GM12878 (cell line): ENCODE data around the gene RFC1. TPM values are rescaled to one million over a fixed set of nuclear protein-coding genes. Genes with fewer than 3 reads are reported as not detected.

Source experiments
- ATAC-seq: fragments of 200-7000 bp; cut with Tn5 transposase; 3 replicates; pipeline ENCODE4 v1.9.1; 2020; ENCODE audit warnings: mild to moderate bottlenecking, moderate library complexity
- BruUV-seq: library from RNA; stranded (reverse); fragments of 400-500 nt; replicated peaks from 2 replicates; lab custom pipeline; 2021; lab: Mats Ljungman, UMichigan
- CTCF ChIA-PET: fragments of 300-600 bp; sonication (Branson Sonifier 250); formaldehyde crosslinking; extraction: SDS; loops from one replicate; lab custom pipeline; 2021; ENCODE audit warnings: inconsistent platforms; lab: Yijun Ruan, JAX
- POLR2A ChIA-PET: fragments of 350-600 bp; formaldehyde crosslinking; extraction: SDS; loops from one replicate; lab custom pipeline; 2021; ENCODE audit warnings: inconsistent platforms; lab: Charles Lee
- RAD21 ChIA-PET: fragments of 300-600 bp; sonication (Branson Sonifier 250); formaldehyde crosslinking; loops from one replicate; lab custom pipeline; 2023; ENCODE audit warnings: antibody characterized with exemption; ENCODE audit not compliant: unreplicated experiment; lab: Charles Lee
- SMC1A ChIA-PET: fragments of 300-600 bp; sonication (Branson Sonifier 250); formaldehyde crosslinking; loops from one replicate; lab custom pipeline; 2023; ENCODE audit not compliant: unreplicated experiment, uncharacterized antibody; lab: Charles Lee
- DNase-seq: peaks from one replicate; pipeline ENCODE4 v3.0.0-alpha.2; 2011; ENCODE audit warnings: low read depth, low spot score
- FAIRE-seq: peaks from 3 replicates; lab custom pipeline; 2011; peaks lifted over from hg19 to GRCh38; lab: Jason Lieb, UNC
- H2AFZ ChIP-seq: 2 replicates; pipeline ENCODE4 v1.6.0; 2011; ENCODE audit warnings: low read depth, low read length, control low read depth; ENCODE audit not compliant: control insufficient read depth
- H3K27ac ChIP-seq: 2 replicates; pipeline ENCODE4 v1.5.1; 2011; ENCODE audit warnings: control low read depth; ENCODE audit not compliant: control insufficient read depth, insufficient read depth
- H3K27me3 ChIP-seq, 2 experiments: replicated peaks in 1 of 2; 2 replicates each; pipeline versions ENCODE4 v1.6.0 to v1.6.1; 2011; ENCODE audit warnings: low read length in 1 of 2; ENCODE audit not compliant: control insufficient read depth in 2 of 2, insufficient read depth in 2 of 2
- H3K36me3 ChIP-seq, 2 experiments: 2 replicates each; pipeline ENCODE4 v1.5.1; 2011; ENCODE audit warnings: low read length in 1 of 2; ENCODE audit not compliant: control insufficient read depth in 2 of 2, insufficient read depth in 2 of 2
- H3K4me1 ChIP-seq: 2 replicates; pipeline ENCODE4 v1.6.1; 2011; ENCODE audit warnings: mild to moderate bottlenecking, low read length, moderate library complexity, mixed read lengths; ENCODE audit not compliant: control insufficient read depth, insufficient read depth
- H3K4me2 ChIP-seq: 2 replicates; pipeline ENCODE4 v1.6.0; 2011; ENCODE audit warnings: control low read depth; ENCODE audit not compliant: control insufficient read depth, insufficient read depth
- H3K4me3 ChIP-seq: fragments of 200-600 bp; sonication (generic); 2 replicates; pipeline ENCODE4 v1.5.1; 2016
- H3K79me2 ChIP-seq: 2 replicates; pipeline ENCODE4 v1.6.0; 2011; ENCODE audit warnings: low read length; ENCODE audit not compliant: control insufficient read depth, insufficient read depth
- H3K9ac ChIP-seq: 2 replicates; pipeline ENCODE4 v1.8.0; 2011; ENCODE audit warnings: low read length, control low read depth, mixed read lengths; ENCODE audit not compliant: control insufficient read depth, insufficient read depth
- H3K9me3 ChIP-seq: replicated peaks from 3 replicates; pipeline ENCODE4 v1.5.1; 2011; ENCODE audit warnings: mild to moderate bottlenecking, low read length; ENCODE audit not compliant: control insufficient read depth, insufficient read depth
- H4K20me1 ChIP-seq: 2 replicates; pipeline ENCODE4 v1.6.0; 2011; ENCODE audit not compliant: control insufficient read depth, insufficient read depth
- CHD1 ChIP-seq: IDR thresholded peaks from 2 replicates; pipeline ENCODE4 v1.6.1; 2012; ENCODE audit warnings: low read depth, low read length, improper control_type of control experiment
- PRDM15 ChIP-seq: fragments of 450-650 bp; formaldehyde crosslinking; IDR thresholded peaks from 2 replicates; pipeline ENCODE4 v1.4.0; 2020; ENCODE audit warnings: mild to moderate bottlenecking, moderate library complexity
- TBL1XR1 ChIP-seq: IDR thresholded peaks from 2 replicates; pipeline ENCODE4 v1.6.1; 2012; ENCODE audit warnings: low read depth, low read length, improper control_type of control experiment
- ZNF217 ChIP-seq: fragments of 450-650 bp; IDR thresholded peaks from 2 replicates; pipeline ENCODE4 v1.6.1; 2017; ENCODE audit warnings: antibody characterized with exemption, mild to moderate bottlenecking
- WGBS: methylation state at CpG from one replicate; pipeline ENCODE4 v1.1.6; 2016; ENCODE audit warnings: low lambda C conversion rate; ENCODE audit not compliant: insufficient replicate concordance, insufficient coverage; ENCODE audit errors: missing lambda C conversion rate; 5-methylcytosine and 5-hydroxymethylcytosine counted together
- in situ Hi-C: fragments of 300-500 bp; cut with MboI; formaldehyde crosslinking; loops from 9 replicates; pipeline ENCODE4 v1.14.3; 2018; ENCODE audit warnings: mixed read lengths
- intact Hi-C: fragments of 100-400 bp; cut with micrococcal nuclease; formaldehyde crosslinking; loops from one replicate; pipeline ENCODE4 v1.14.2; 2022; ENCODE audit not compliant: unreplicated experiment
- polyA plus RNA-seq, 11 experiments: library from polyadenylated mRNA; depleted of rRNA in 4 of 11; unstranded in 6 of 11; stranded (reverse) in 5 of 11; fragments of >200 nt; fragmentation: Nextera tagmentation in 4 of 11; fragmentation: Illumina TruSeq in 1 of 11; extraction: Ambion mirVana in 4 of 11; extraction: Trizol in 1 of 11; gene quantifications; 1 replicate in 1 of 11; 2 replicates in 10 of 11; pipeline versions ENCODE4 v1.2.1 to v1.2.3, GENCODE V29; 2011 to 2016; ENCODE audit warnings: inconsistent platforms in 2 of 11, missing spikeins in 2 of 11, low read depth in 1 of 11
- total RNA-seq, 4 experiments: library from RNA; depleted of rRNA in 3 of 4; stranded (reverse); fragments of >200 nt in 3 of 4; fragmentation: Illumina TruSeq in 1 of 4; extraction: Trizol in 1 of 4; gene quantifications; 2 replicates each; pipeline versions ENCODE4 v1.2.1 to v1.2.3, GENCODE V29; 2013 to 2021

Gene RFC1
- total and polyA plus RNA-seq, 10 of the 15 experiments (the other 5 are each of a cell fraction or from before 2014, with no cell fraction given), result 22.5 to 67.8 (median 40.3) TPM

GRCh38 chr4:39263895-39264294 is 102.3 kb downstream of the RFC1 start:
- no peak overlapping the region for H2AFZ ChIP-seq
- intact Hi-C loops (no loop called here), in situ Hi-C loops (no loop called here)
- H4K20me1 ChIP-seq, result no peaks in the 10 kb centered on the region
- no peaks in the 10 kb centered on the region for H3K4me1 ChIP-seq
- TF ChIP-seq ZNF217 (no peak), PRDM15 (no peak), CHD1 (no peak), TBL1XR1 (no peak)
- DNase-seq, result no peak
- ChIA-PET RAD21 (no interaction called here), SMC1A (interaction anchor here (0.6 kb wide), 1 partner anchor 10 kb away, joined by 3 read pairs; no protein-coding TSS in a partner anchor), POLR2A (no interaction called here), CTCF (no interaction called here)
- H3K4me2 ChIP-seq, result no peak overlapping the region
- H3K27me3 ChIP-seq, result no peaks in the 10 kb centered on the region
- H3K36me3 ChIP-seq, result no peaks in the 10 kb centered on the region
- no peak for FAIRE-seq
- ATAC-seq, result no peak
- no peak overlapping the region for H3K27ac ChIP-seq
- H3K9ac ChIP-seq, result no peak overlapping the region
- no peak overlapping the region for H3K4me3 ChIP-seq
- 17% methylated on average over 1 of the region's 2 CpGs for WGBS
- H3K79me2 ChIP-seq, result no peaks in the 10 kb centered on the region
- H3K9me3 ChIP-seq, result no peaks in the 10 kb centered on the region
- BruUV-seq, result no TSS peak
